GM19043 (cell line): ENCODE data around the gene KCMF1.

Source experiments
- ATAC-seq: cut with Tn5 transposase; IDR thresholded peaks from one replicate; pipeline ENCODE4 v1.9.1; 2021; ENCODE audit warnings: low read depth; ENCODE audit not compliant: unreplicated experiment

KCMF1 gene

GRCh38 chr2:84954329-84954728, 16.6 kb upstream of the KCMF1 start:
- ATAC-seq, result no peak

GRCh38 chr2:84956334-84957297, 14.3 kb upstream of the KCMF1 start:
- ATAC-seq, result no peak

- no peak for ATAC-seq
Measured at GRCh38 chr2:84957771-84958134, 13.2 kb upstream of the KCMF1 start.

- no peak for ATAC-seq
Measured at GRCh38 chr2:84958135-84959059, 12.6 kb upstream of the KCMF1 start.

GRCh38 chr2:84959095-84959565, 11.8 kb upstream of the KCMF1 start:
- no peak for ATAC-seq

GRCh38 chr2:84959566-84960506, 11.1 kb upstream of the KCMF1 start:
- no peak for ATAC-seq

- ATAC-seq, result no peak
Measured at GRCh38 chr2:84962917-84963316, 8.0 kb upstream of the KCMF1 start.

- no peak for ATAC-seq
Measured at GRCh38 chr2:84963323-84963691, 7.7 kb upstream of the KCMF1 start.

- no peak for ATAC-seq
Measured at GRCh38 chr2:84963692-84964405, 7.1 kb upstream of the KCMF1 start.

GRCh38 chr2:84964406-84965191, 6.4 kb upstream of the KCMF1 start:
- no peak for ATAC-seq

- no peak for ATAC-seq
Measured at GRCh38 chr2:84965192-84965516, 5.8 kb upstream of the KCMF1 start.

- ATAC-seq, result no peak
Measured at GRCh38 chr2:84965827-84966226, 5.1 kb upstream of the KCMF1 start.

- ATAC-seq, result no peak
Measured at GRCh38 chr2:84966731-84967130, 4.2 kb upstream of the KCMF1 start.

- no peak for ATAC-seq
Measured at GRCh38 chr2:84969511-84970209, 1.3 kb upstream of the KCMF1 start.

GRCh38 chr2:84970210-84970867, 622 bp upstream of the KCMF1 start:
- ATAC-seq, result peak; percentile 30

GRCh38 chr2:84971510-84972206, 697 bp downstream of the KCMF1 start:
- peak; percentile 25 for ATAC-seq

- no peak for ATAC-seq
Measured at GRCh38 chr2:84972207-84972783, 1.3 kb downstream of the KCMF1 start.
